ENCODE data around the gene MRFAP1L1. TPM values are rescaled to one million over a fixed set of nuclear protein-coding genes. Genes with fewer than 3 reads are reported as not detected.
A peak's percentile ranks its signal among the peaks of the same experiment; 100 is the strongest.

The MRFAP1L1 gene
- total RNA-seq, 4 donors from 2014 or later: 51.6 to 76.6 (median 59.6) TPM

GRCh38 chr4:6660430-6660829 lies 49.2 kb downstream of the MRFAP1L1 start:
- peaks cover 0 to 28% (median 9%) of the 10 kb centered on the region in 4 donors for H3K4me1 ChIP-seq
- H3K36me3 ChIP-seq: no peaks in the 10 kb centered on the region
- 88 to 94% methylated on average over 3 of the region's 3 CpGs for WGBS, 2 donors
- H3K27me3 ChIP-seq: peaks cover 0 to 22% of the 10 kb centered on the region in 2 donors
- H3K9me3 ChIP-seq: no peaks in the 10 kb centered on the region
- no peak for TF ChIP-seq EP300 (IDR thresholded peaks at IDR 0.05)
- TF ChIP-seq CTCF (IDR thresholded peaks at IDR 0.05): no peak
- no peak for TF ChIP-seq POLR2A (IDR thresholded peaks at IDR 0.05)
- DNase-seq (ENCODE audit: low spot score in 2 of 2): no peak
- H3K27ac ChIP-seq: no peak overlapping the region
- no peak overlapping the region for H3K4me3 ChIP-seq

- H3K4me3 ChIP-seq: no peak overlapping the region
- H3K9me3 ChIP-seq: no peaks in the 10 kb centered on the region
- WGBS, 2 donors: 94 to 95% methylated on average over 2 of the region's 2 CpGs
- DNase-seq (ENCODE audit: low spot score in 2 of 2): no peak
- TF ChIP-seq EP300 (IDR thresholded peaks at IDR 0.05): no peak
- H3K27me3 ChIP-seq: peaks cover 0 to 16% of the 10 kb centered on the region in 2 donors
- peaks cover 0 to 28% (median 9%) of the 10 kb centered on the region in 4 donors for H3K4me1 ChIP-seq
- no peak overlapping the region for H3K27ac ChIP-seq
- no peaks in the 10 kb centered on the region for H3K36me3 ChIP-seq
These were observed 49.8 kb downstream of the MRFAP1L1 start for GRCh38 chr4:6659897-6660296.

- no peaks in the 10 kb centered on the region for H3K9me3 ChIP-seq
- 2 to 16% methylated on average over 26 to 49 of the region's 52 CpGs for WGBS, 2 donors
- TF ChIP-seq EP300 (IDR thresholded peaks at IDR 0.05): no peak
- no peak for TF ChIP-seq POLR2A (IDR thresholded peaks at IDR 0.05)
- no peak for TF ChIP-seq CTCF (IDR thresholded peaks at IDR 0.05)
- peaks cover 0 to 16% (median 5%) of the 10 kb centered on the region in 4 donors for H3K4me1 ChIP-seq
- peaks cover 0 to 6% of the 10 kb centered on the region in 2 donors for H3K27me3 ChIP-seq
- peak overlapping the region; percentile 31 to 55 (median 43) for H3K4me3 ChIP-seq
- no peak for DNase-seq (ENCODE audit: low spot score in 2 of 2)
- peak overlapping the region in 3 of 4 donors; percentile 68 to 72 (median 72) for H3K27ac ChIP-seq
- H3K36me3 ChIP-seq: no peaks in the 10 kb centered on the region
These were observed 51.0 kb downstream of the MRFAP1L1 start for GRCh38 chr4:6658597-6659075.

GRCh38 chr4:6658209-6658595 lies 51.5 kb downstream of the MRFAP1L1 start:
- TF ChIP-seq EP300 (IDR thresholded peaks at IDR 0.05): no peak
- TF ChIP-seq CTCF (IDR thresholded peaks at IDR 0.05): no peak
- TF ChIP-seq POLR2A (IDR thresholded peaks at IDR 0.05): no peak
- no peak for DNase-seq (ENCODE audit: low spot score in 2 of 2)
- peaks cover 0 to 1% of the 10 kb centered on the region in 2 donors for H3K27me3 ChIP-seq
- peaks cover 0 to 16% (median 5%) of the 10 kb centered on the region in 4 donors for H3K4me1 ChIP-seq
- H3K9me3 ChIP-seq: no peaks in the 10 kb centered on the region
- WGBS, 2 donors: 88 to 89% methylated on average over 7 of the region's 7 CpGs
- no peaks in the 10 kb centered on the region for H3K36me3 ChIP-seq
- H3K27ac ChIP-seq: peak overlapping the region in 3 of 4 donors; percentile 68 to 72 (median 72)
- H3K4me3 ChIP-seq: peak overlapping the region; percentile 31 to 55 (median 43)

Other genes starting within 250 kb of the MRFAP1L1 start
- gene PPP2R2C, start 237.3 kb downstream of the MRFAP1L1 start, total RNA-seq: under 1 TPM in 3 of 4 donors, not detected in 1; under 0.01 to 0.66 (median 0.42) TPM
- gene MAN2B2, start 134.7 kb downstream of the MRFAP1L1 start, total RNA-seq: 10 to 100 TPM; 33.0 to 66.3 (median 44.6) TPM
- 100 to 1,000 TPM; 176 to 300 (median 202) TPM for gene MRFAP1, start 69.2 kb downstream of the MRFAP1L1 start, total RNA-seq
- gene S100P, start 16.0 kb downstream of the MRFAP1L1 start, total RNA-seq: not detected
- gene BLOC1S4, start 6.3 kb upstream of the MRFAP1L1 start, total RNA-seq: 10 to 100 TPM; 18.0 to 32.8 (median 28.3) TPM
- 10 to 100 TPM; 36.7 to 57.7 (median 47.0) TPM for gene KIAA0232, start 72.9 kb upstream of the MRFAP1L1 start, total RNA-seq
- 10 to 100 TPM; 46.9 to 65.7 (median 51.3) TPM for gene TBC1D14, start 200.0 kb upstream of the MRFAP1L1 start, total RNA-seq